MCF 10A (cell line): ENCODE results near the gene BHLHA15. TPM values are rescaled to one million over a fixed set of nuclear protein-coding genes. Genes with fewer than 3 reads are reported as not detected.

Experiments used
- BruUV-seq: library from RNA; stranded (reverse); fragments of 400-500 nt; replicated peaks from 2 replicates; lab custom pipeline; 2021; lab: Mats Ljungman, UMichigan
- CTCF ChIA-PET: fragments of 300-600 bp; sonication (Branson Sonifier 250); formaldehyde crosslinking; extraction: SDS; loops from one replicate; lab custom pipeline; 2021; ENCODE audit warnings: antibody characterized with exemption, inconsistent platforms; lab: Yijun Ruan, JAX
- POLR2A ChIA-PET: fragments of 300-600, 350-650 bp; sonication (Branson Sonifier 250); formaldehyde crosslinking; extraction: SDS; loops from one replicate; lab custom pipeline; 2020; ENCODE audit warnings: antibody characterized with exemption, inconsistent platforms; lab: Yijun Ruan, JAX
- DNase-seq: peaks from one replicate; pipeline ENCODE4 v3.0.0-alpha.2; 2018; ENCODE audit not compliant: unreplicated experiment
- H3K27ac Mint-ChIP-seq: one replicate; pipeline ENCODE4 v1.8.0; 2022; ENCODE audit warnings: mild to moderate bottlenecking, low read depth, mixed read lengths; ENCODE audit not compliant: unreplicated experiment
- H3K27me3 Mint-ChIP-seq: one replicate; pipeline ENCODE4 v1.8.0; 2022; ENCODE audit warnings: mixed read lengths; ENCODE audit not compliant: insufficient read depth, unreplicated experiment
- H3K36me3 Mint-ChIP-seq: one replicate; pipeline ENCODE4 v1.8.0; 2022; ENCODE audit warnings: mild to moderate bottlenecking, moderate library complexity, mixed read lengths; ENCODE audit not compliant: insufficient read depth, unreplicated experiment
- H3K4me1 Mint-ChIP-seq: one replicate; pipeline ENCODE4 v1.8.0; 2022; ENCODE audit warnings: mixed read lengths; ENCODE audit not compliant: insufficient read depth, unreplicated experiment
- H3K4me3 Mint-ChIP-seq: one replicate; pipeline ENCODE4 v1.8.0; 2022; ENCODE audit warnings: mild to moderate bottlenecking, moderate library complexity, mixed read lengths; ENCODE audit not compliant: unreplicated experiment
- H3K9me3 Mint-ChIP-seq: one replicate; pipeline ENCODE4 v1.8.0; 2022; ENCODE audit warnings: mixed read lengths; ENCODE audit not compliant: unreplicated experiment
- intact Hi-C: fragments of 100-400 bp; cut with micrococcal nuclease; formaldehyde crosslinking; loops from 2 replicates; pipeline ENCODE4 v1.14.1; 2022
- total RNA-seq: library from RNA; stranded (reverse); gene quantifications from 2 replicates; pipeline ENCODE4 v1.2.3, GENCODE V29; 2022
- TF ChIP-seq, protein P1 (sequence below): fragments of 200-600 bp; IDR thresholded peaks from one replicate; pipeline ENCODE4 v1.8.0; 2022; ENCODE audit warnings: antibody characterized with exemption, mild to moderate bottlenecking; ENCODE audit not compliant: unreplicated experiment

The BHLHA15 gene
- total RNA-seq, 1 experiment from 2014 or later: 3.2 TPM

DNA sequence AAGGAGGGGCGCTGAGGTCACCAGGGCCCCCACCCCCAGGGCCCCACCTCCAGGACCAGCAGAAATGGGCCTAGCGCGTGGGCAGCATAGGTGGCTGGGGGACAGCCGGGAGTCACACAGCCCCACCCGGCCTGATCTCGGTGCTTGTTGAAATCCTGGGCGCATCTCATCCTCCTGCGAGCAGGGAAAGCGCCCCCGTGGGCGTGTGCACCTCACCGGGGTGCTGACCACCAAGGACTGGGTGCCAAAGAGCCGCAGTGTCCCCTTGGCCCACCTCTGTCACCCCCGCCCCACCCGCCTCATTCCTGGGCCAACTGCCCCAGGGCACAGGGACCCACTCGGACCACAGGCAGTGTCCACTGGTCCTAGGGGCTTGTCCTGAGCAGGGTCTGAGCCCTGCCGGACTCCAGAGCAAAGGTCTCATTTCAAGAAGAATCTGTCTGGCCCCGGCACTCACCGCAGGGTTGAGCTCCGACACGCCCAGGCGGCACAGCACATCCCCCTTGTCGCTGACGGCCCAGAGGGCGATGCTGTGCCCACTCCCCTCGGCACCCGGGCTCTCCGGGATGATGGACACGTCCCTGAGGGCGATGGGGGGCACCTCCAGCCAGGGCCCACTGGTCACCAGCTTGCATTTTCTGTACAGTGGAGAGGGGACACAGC lies 11.4 kb downstream of the BHLHA15 start:
- Mint-ChIP-seq H3K4me1 (no peaks in the 10 kb centered on the region), H3K27ac (no peak overlapping the region), H3K27me3 (no peaks in the 10 kb centered on the region), H3K9me3 (no peaks in the 10 kb centered on the region), H3K36me3 (peaks cover 5% of the 10 kb centered on the region), H3K4me3 (no peak overlapping the region)
- DNase-seq: no peak
- BruUV-seq: no TSS peak
- intact Hi-C loops: no loop called here
- TF ChIP-seq, protein P1, sequence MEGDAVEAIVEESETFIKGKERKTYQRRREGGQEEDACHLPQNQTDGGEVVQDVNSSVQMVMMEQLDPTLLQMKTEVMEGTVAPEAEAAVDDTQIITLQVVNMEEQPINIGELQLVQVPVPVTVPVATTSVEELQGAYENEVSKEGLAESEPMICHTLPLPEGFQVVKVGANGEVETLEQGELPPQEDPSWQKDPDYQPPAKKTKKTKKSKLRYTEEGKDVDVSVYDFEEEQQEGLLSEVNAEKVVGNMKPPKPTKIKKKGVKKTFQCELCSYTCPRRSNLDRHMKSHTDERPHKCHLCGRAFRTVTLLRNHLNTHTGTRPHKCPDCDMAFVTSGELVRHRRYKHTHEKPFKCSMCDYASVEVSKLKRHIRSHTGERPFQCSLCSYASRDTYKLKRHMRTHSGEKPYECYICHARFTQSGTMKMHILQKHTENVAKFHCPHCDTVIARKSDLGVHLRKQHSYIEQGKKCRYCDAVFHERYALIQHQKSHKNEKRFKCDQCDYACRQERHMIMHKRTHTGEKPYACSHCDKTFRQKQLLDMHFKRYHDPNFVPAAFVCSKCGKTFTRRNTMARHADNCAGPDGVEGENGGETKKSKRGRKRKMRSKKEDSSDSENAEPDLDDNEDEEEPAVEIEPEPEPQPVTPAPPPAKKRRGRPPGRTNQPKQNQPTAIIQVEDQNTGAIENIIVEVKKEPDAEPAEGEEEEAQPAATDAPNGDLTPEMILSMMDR: no peak
- CTCF ChIA-PET: no interaction called here
- POLR2A ChIA-PET: no interaction called here

DNA sequence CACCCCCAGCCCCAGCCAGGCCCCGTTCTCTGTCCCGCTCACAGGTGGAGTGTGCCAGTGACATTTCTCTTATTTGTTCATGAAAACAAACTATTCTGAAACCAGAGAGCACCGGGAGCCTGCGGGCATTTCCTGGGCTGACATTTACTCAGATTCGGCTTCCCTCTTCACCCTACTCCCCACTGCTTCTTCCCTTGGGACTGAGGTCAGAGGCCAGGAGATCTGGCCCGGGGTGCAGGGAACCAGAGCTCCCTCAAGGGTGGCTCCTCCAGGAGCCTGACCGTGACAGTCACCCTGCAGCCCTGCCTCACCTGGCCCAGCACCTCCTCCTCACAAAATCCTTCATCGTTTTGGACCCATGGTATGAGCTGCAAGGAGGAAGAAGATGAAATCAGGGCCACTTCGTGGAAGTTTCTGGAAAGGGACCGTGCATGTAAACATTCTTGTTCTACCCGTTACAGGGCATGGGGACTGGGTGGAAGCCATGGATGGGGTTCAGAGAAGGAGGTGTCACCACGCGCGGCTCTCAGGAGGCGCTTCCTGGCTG lies 12.2 kb downstream of the BHLHA15 start:
- no TSS peak for BruUV-seq
- no peaks in the 10 kb centered on the region for H3K9me3 Mint-ChIP-seq
- H3K4me1 Mint-ChIP-seq: no peaks in the 10 kb centered on the region
- TF ChIP-seq, protein P1: no peak
- no peak for DNase-seq
- no peak overlapping the region for H3K27ac Mint-ChIP-seq
- CTCF ChIA-PET: no interaction called here
- POLR2A ChIA-PET: no interaction called here
- H3K27me3 Mint-ChIP-seq: no peaks in the 10 kb centered on the region
- intact Hi-C loops: no loop called here
- peaks cover 5% of the 10 kb centered on the region for H3K36me3 Mint-ChIP-seq
- H3K4me3 Mint-ChIP-seq: no peak overlapping the region

DNA sequence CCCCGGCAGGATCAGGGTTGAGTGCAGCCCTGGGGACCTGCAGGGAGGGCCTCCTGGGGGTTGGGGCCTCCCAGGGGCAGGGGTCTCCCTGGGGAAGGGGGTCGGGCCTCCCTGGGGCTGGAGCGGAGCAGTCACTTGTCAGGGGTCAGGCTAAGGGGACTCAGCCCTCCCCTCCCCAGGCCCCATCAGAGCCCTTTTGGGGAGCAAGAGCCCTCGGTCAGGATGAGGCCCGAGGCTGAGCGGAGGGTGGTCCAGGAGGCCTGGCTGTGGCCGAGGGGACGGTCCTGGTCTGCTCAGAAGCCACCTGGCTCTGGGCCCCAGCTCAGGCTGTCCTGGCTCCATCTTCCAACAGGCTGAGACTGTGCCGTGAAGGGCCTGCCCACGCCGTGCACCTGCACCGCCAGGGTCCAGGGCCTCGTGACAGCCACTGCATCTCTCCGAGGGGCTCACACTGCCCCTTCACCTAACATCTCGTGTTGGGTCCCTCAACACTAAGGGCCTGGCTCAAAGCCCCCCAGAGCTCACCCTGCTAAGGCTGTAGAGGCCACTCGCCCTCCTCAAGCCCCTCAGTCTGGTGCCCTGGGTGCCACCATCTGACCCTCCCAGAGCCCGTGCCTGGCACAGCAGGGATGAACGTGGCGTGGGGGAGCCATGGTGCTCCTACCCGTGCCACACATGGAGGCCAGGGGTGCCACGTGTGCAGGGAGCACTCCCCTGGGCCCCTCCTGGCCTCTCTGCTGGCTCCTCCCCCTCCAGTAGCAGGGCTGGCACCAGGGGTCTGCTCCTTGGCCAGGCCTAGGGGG lies 12.9 kb downstream of the BHLHA15 start:
- no peaks in the 10 kb centered on the region for H3K9me3 Mint-ChIP-seq
- CTCF ChIA-PET: no interaction called here
- H3K4me3 Mint-ChIP-seq: no peak overlapping the region
- TF ChIP-seq, protein P1: no peak
- H3K27ac Mint-ChIP-seq: no peak overlapping the region
- no peaks in the 10 kb centered on the region for H3K4me1 Mint-ChIP-seq
- intact Hi-C loops: no loop called here
- H3K36me3 Mint-ChIP-seq: peaks cover 5% of the 10 kb centered on the region
- DNase-seq: no peak
- no TSS peak for BruUV-seq
- H3K27me3 Mint-ChIP-seq: no peaks in the 10 kb centered on the region
- POLR2A ChIA-PET: no interaction called here

DNA sequence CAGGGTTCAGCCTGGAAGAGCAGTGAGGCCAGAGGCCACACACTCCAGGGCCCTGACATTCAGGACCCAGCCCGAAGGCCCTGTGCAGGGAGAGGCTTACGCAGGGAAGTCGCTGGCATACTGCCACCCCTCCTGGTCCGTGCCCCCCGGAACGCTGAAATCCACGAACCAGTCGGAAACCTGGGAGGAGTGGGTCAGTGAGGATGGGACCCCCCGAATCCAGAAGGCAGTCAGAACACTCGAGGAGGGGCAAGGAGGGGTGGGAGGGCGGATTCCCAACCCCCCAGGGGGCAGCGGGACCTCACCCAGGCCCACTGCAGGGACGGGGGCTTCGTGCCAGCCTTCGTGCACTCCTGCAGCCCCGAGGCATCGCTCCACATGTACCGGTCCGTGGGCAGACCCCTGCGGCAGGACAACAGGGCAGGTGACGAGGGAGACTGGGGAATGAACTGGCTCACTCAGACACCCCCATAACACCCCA lies 13.5 kb downstream of the BHLHA15 start:
- intact Hi-C loops: no loop called here
- Mint-ChIP-seq H3K27ac (no peak overlapping the region), H3K36me3 (peaks cover 5% of the 10 kb centered on the region), H3K27me3 (no peaks in the 10 kb centered on the region), H3K4me3 (no peak overlapping the region), H3K4me1 (no peaks in the 10 kb centered on the region), H3K9me3 (no peaks in the 10 kb centered on the region)
- CTCF ChIA-PET: no interaction called here
- TF ChIP-seq, protein P1: no peak
- no peak for DNase-seq
- no TSS peak for BruUV-seq
- POLR2A ChIA-PET: no interaction called here
